AG09319 (cell line): ENCODE results near the gene DGKI.

Experiments used
- DNase-seq: peaks from one replicate; pipeline ENCODE4 v3.0.0-alpha.2; 2010; ENCODE audit warnings: low read depth; ENCODE audit errors: extremely low read depth
- CTCF ChIP-seq: IDR thresholded peaks from 2 replicates; pipeline ENCODE4 v1.5.1; 2011; ENCODE audit warnings: low read depth, mild to moderate bottlenecking, inconsistent platforms, low read length, moderate library complexity

DGKI gene

GRCh38 chr7:137768366-137768765, 78.4 kb downstream of the DGKI start:
- no peak for DNase-seq
- TF ChIP-seq CTCF: no peak

GRCh38 chr7:137762334-137762733, 84.4 kb downstream of the DGKI start:
- DNase-seq: no peak
- TF ChIP-seq CTCF: no peak

GRCh38 chr7:137760111-137760510, 86.7 kb downstream of the DGKI start:
- DNase-seq: no peak

DNA sequence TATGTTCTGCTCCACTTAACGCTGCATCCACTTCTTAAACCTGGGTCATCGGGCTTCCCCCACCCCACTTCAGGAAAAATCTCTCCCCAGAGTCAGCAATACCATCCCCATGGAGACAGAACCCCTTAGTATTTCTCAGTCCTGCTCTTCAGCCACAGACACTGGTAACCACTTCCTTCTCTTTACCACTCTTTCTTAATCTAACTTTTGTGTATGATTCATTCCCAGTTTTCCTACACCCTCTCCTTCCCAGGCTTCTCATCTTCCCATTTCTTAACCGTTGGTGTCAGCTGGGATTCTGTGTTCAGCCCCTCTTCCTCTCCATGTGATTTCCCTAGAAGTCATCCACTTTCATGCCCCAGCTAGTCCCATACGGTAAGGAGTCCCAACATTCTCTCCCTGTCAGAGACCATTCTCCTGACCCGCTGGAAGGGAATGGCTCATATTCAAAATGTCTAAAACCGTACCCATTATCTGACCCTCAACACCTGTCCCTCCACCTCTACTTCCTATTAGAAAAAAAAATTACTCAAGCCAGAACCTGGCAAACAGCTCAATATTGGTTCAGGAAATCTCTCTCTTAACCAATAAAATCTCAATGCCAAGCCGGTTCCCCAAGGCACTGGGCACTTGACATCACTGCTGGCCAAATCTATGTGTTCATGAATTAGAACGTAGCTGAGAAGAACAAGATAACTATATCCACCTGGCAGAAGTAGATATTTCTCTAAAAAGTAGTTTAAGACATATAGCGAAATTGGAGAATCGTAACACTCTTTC, 89.4 kb downstream of the DGKI start:
- DNase-seq: no peak

More at GRCh38 chr7:137760111-137760510, 86.7 kb downstream of the DGKI start:
- no peak for TF ChIP-seq CTCF

DNA sequence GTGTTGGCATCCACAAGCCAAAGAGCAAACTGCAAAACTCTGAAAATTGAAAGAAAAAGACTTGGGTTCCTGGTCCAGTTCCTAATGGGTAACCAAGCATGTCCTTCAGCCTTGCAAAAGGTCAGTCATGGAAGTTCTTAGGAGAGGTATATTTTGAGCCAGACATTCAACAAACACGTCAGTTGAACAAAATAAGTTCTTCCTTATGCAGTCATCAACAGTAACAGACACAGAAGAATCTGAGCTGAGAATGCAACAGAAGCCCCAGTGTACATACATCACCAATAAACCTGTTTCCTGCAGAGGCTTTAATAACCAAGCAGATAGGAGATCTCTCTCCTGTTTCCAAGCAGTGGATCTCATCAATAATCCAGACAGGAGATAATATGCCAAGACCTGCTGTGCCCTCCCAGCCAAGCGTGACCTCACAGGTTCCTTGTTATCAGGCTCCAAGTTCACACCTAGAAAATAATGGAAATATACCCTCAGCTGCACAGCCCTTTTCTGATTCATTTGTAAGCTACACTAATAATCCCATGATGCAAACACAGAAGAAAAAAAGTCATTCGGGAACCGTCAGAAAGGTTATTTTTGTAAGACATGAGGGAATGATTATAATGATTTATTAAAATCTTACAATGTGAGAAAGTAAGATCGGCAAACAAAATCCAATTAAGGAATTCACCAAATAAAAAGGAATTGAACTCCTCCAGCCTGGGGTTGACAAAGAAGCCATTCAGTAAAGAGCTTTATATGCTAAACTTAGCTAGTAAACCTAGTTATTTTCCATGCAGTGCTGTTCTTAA, 90.7 kb downstream of the DGKI start:
- TF ChIP-seq CTCF: no peak
- no peak for DNase-seq

More for the DNA sequence above, 89.4 kb downstream of the DGKI start:
- no peak for TF ChIP-seq CTCF

DNA sequence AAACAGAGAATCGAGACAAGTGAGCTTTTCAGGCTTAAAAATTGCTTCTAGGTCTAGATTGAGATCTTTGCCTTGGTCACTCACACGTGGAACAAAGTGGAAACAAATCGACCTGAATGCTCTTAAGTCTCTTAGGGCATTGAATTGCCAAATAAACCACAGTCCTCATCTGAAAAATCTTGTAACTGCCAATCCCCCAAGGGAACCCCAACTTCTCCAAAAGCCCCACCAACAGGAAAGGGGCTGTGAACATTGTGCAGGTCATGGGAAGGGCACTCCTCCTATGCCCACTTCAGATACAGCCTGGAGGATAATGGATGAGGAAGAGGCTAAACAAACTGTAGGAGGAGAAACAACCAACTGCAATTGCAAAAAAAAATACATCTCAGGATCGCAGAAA, 91.3 kb downstream of the DGKI start:
- no peak for TF ChIP-seq CTCF
- DNase-seq: no peak
